ENCODE results near the gene HAPLN1.

GRCh38 chr5:83672158-83672557 lies 48.5 kb downstream of the HAPLN1 start:
- TF ChIP-seq CTCF (IDR thresholded peaks at IDR 0.05; ENCODE audit: poor library complexity, severe bottlenecking), result no peak
- no peak for TF ChIP-seq EZH2 (IDR thresholded peaks at IDR 0.05; ENCODE audit: borderline replicate concordance, insufficient read depth, low read length, poor library complexity, severe bottlenecking)

All from neural cell (in vitro differentiated cells).